WTC11 (cell line): ENCODE measurements around the gene PCED1A. TPM values are rescaled to one million over a fixed set of nuclear protein-coding genes. Genes with fewer than 3 reads are reported as not detected.

Experiments
- ATAC-seq: fragments of 200-7000 bp; cut with Tn5 transposase; 2 replicates; pipeline ENCODE4 v1.10.0; 2021; ENCODE audit warnings: mild to moderate bottlenecking, moderate library complexity
- CTCF ChIA-PET: fragments of 300-600 bp; sonication (Branson Sonifier 250); formaldehyde crosslinking; loops from one replicate; lab custom pipeline; 2021; ENCODE audit warnings: antibody characterized with exemption; lab: Charles Lee
- POLR2A ChIA-PET: fragments of 350-600 bp; sonication (Branson Sonifier 250); formaldehyde crosslinking; loops from one replicate; lab custom pipeline; 2021; ENCODE audit warnings: antibody characterized with exemption; lab: Charles Lee
- DNase-seq: peaks from one replicate; pipeline ENCODE4 v3.0.0; 2021; ENCODE audit warnings: low spot score
- H3K27ac Mint-ChIP-seq: 2 replicates; pipeline ENCODE4 v1.8.0; 2021; ENCODE audit warnings: mixed read lengths
- H3K27me3 Mint-ChIP-seq: 2 replicates; pipeline ENCODE4 v1.8.0; 2021; ENCODE audit warnings: low read depth, mild to moderate bottlenecking, moderate library complexity, mixed read lengths
- H3K36me3 Mint-ChIP-seq: 2 replicates; pipeline ENCODE4 v1.8.0; 2021; ENCODE audit warnings: mixed read lengths
- H3K4me1 Mint-ChIP-seq: 2 replicates; pipeline ENCODE4 v1.8.0; 2022; ENCODE audit warnings: mixed read lengths
- H3K4me3 Mint-ChIP-seq: 2 replicates; pipeline ENCODE4 v1.8.0; 2021; ENCODE audit warnings: mild to moderate bottlenecking, moderate library complexity, mixed read lengths
- H3K9me3 Mint-ChIP-seq: 2 replicates; pipeline ENCODE4 v1.8.0; 2021; ENCODE audit warnings: mixed read lengths
- ATF3 ChIP-seq: sonication (generic); formaldehyde crosslinking; conservative IDR thresholded peaks from 2 replicates; pipeline ENCODE4 v1.8.1; 2022; ENCODE audit warnings: mild to moderate bottlenecking, missing genetic modification reagents
- CTCF ChIP-seq: fragments of 200-600 bp; IDR thresholded peaks from 2 replicates; pipeline ENCODE4 v1.8.0; 2022; ENCODE audit warnings: antibody characterized with exemption
- FOXP1 ChIP-seq: sonication (generic); formaldehyde crosslinking; IDR thresholded peaks from 2 replicates; pipeline ENCODE4 v1.8.0; 2022; ENCODE audit warnings: missing genetic modification reagents, mild to moderate bottlenecking, moderate library complexity, borderline replicate concordance
- HMGXB4 ChIP-seq: sonication (generic); formaldehyde crosslinking; IDR thresholded peaks from 2 replicates; pipeline ENCODE4 v1.8.1; 2023; ENCODE audit warnings: mild to moderate bottlenecking, moderate library complexity, missing genetic modification reagents
- JAZF1 ChIP-seq: fragments of 250-450 bp; sonication (Bioruptor Pico); IDR thresholded peaks from 2 replicates; pipeline ENCODE4 v1.9.0; 2021; ENCODE audit warnings: moderate library complexity, mild to moderate bottlenecking, inconsistent platforms
- MYBL2 ChIP-seq: sonication (generic); formaldehyde crosslinking; IDR thresholded peaks from 2 replicates; pipeline ENCODE4 v1.8.1; 2023; ENCODE audit warnings: mild to moderate bottlenecking, moderate library complexity, missing genetic modification reagents
- NFE2L1 ChIP-seq: sonication (generic); formaldehyde crosslinking; IDR thresholded peaks from 2 replicates; pipeline ENCODE4 v1.8.1; 2023; ENCODE audit warnings: missing genetic modification reagents
- ZNF121 ChIP-seq: sonication (generic); formaldehyde crosslinking; IDR thresholded peaks from 2 replicates; pipeline ENCODE4 v1.8.0; 2023; ENCODE audit warnings: missing genetic modification reagents
- ZNF396 ChIP-seq: fragments of 250-450 bp; sonication (Bioruptor Pico); IDR thresholded peaks from 2 replicates; pipeline ENCODE4 v1.8.0; 2021; ENCODE audit warnings: mild to moderate bottlenecking, moderate library complexity, borderline replicate concordance
- ZNF671 ChIP-seq: fragments of 250-450 bp; sonication (Bioruptor Pico); IDR thresholded peaks from 2 replicates; pipeline ENCODE4 v1.8.0; 2021; ENCODE audit warnings: mild to moderate bottlenecking
- total RNA-seq: library from RNA; stranded (reverse); gene quantifications from 3 replicates; pipeline ENCODE4 v1.2.3, GENCODE V29; 2021
- TF ChIP-seq, protein P1 (sequence below): sonication (generic); formaldehyde crosslinking; IDR thresholded peaks from 2 replicates; pipeline ENCODE4 v1.8.0; 2022; ENCODE audit warnings: mild to moderate bottlenecking, missing genetic modification reagents
- TF ChIP-seq, protein P2 (sequence below): sonication (generic); formaldehyde crosslinking; IDR thresholded peaks from 2 replicates; pipeline ENCODE4 v1.8.1; 2023; ENCODE audit warnings: mild to moderate bottlenecking, missing genetic modification reagents
- TF ChIP-seq, protein P3 (sequence below): sonication (generic); formaldehyde crosslinking; IDR thresholded peaks from 2 replicates; pipeline ENCODE4 v1.8.1; 2022; ENCODE audit warnings: missing genetic modification reagents, borderline replicate concordance
- TF ChIP-seq, protein P4 (sequence below): sonication (generic); formaldehyde crosslinking; IDR thresholded peaks from 2 replicates; pipeline ENCODE4 v1.8.1; 2023; ENCODE audit warnings: mild to moderate bottlenecking, missing genetic modification reagents
- TF ChIP-seq, protein P5 (sequence below): sonication (generic); formaldehyde crosslinking; IDR thresholded peaks from 2 replicates; pipeline ENCODE4 v1.8.0; 2023; ENCODE audit warnings: missing genetic modification reagents, mild to moderate bottlenecking, borderline replicate concordance

The PCED1A gene
- total RNA-seq, 1 experiment from 2014 or later: 19.7 TPM

DNA sequence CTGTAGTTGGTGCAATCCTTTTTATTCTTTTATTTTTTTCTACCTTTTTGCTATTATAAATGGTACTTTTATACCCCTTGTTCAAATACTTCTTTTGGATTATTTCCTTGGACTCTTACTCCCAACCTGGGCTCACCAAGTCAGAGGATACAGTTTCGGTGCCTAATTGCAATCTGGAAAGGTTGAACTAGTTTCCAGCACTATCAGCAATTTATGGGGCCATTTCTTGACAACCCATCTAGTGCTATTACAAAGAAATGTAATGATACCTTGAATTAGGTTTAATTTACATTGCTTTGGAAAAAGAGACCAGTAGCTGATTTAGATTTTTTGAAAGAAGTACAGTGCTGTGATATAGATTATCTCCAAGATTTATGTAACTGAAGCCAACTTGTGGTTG lies 38.1 kb upstream of the PCED1A start (continued):
- no peak for TF ChIP-seq CTCF

DNA sequence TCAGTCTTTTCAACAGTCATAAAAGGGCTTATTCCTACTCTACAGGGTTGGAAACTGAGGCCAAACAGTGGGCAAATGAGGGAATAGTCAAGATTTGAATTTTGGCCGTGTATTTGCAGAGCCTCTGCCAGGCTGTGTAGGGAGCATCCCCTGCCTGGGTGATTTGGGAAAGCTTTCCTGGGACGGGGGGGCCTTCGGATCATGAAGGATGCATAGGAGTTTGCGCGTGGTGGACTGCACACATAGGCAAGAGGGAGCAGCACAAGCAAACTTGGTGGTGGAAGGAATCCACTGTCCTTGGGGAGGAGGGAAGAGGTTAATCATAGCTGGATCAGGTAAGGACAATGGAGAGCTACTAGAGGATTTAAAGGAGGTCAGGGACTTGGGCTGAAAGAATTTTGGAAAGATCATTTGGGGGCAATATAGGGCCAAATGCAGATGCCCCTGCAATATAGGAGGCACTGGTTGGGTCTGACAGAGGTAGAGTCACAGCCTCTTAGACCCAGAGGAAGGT lies 35.3 kb upstream of the PCED1A start:
- Mint-ChIP-seq H3K4me1 (peaks cover 38% of the 10 kb centered on the region), H3K27me3 (peaks cover 17% of the 10 kb centered on the region), H3K4me3 (no peak overlapping the region), H3K36me3 (peaks cover 5% of the 10 kb centered on the region), H3K9me3 (no peaks in the 10 kb centered on the region), H3K27ac (no peak overlapping the region; the same call in 1 of the 2 replicates)
- DNase-seq (no peak), ATAC-seq (no peak)
- no peak for TF ChIP-seq ATF3 (CRISPR knock-in tag)
- TF ChIP-seq, protein P1, sequence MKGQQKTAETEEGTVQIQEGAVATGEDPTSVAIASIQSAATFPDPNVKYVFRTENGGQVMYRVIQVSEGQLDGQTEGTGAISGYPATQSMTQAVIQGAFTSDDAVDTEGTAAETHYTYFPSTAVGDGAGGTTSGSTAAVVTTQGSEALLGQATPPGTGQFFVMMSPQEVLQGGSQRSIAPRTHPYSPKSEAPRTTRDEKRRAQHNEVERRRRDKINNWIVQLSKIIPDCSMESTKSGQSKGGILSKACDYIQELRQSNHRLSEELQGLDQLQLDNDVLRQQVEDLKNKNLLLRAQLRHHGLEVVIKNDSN: no peak
- TF ChIP-seq ZNF121 (CRISPR knock-in tag): no peak
- TF ChIP-seq JAZF1: no peak
- TF ChIP-seq HMGXB4 (CRISPR knock-in tag): no peak
- TF ChIP-seq NFE2L1 (CRISPR knock-in tag): no peak
- no peak for TF ChIP-seq ZNF671
- TF ChIP-seq ZNF396: no peak
- TF ChIP-seq, protein P2, sequence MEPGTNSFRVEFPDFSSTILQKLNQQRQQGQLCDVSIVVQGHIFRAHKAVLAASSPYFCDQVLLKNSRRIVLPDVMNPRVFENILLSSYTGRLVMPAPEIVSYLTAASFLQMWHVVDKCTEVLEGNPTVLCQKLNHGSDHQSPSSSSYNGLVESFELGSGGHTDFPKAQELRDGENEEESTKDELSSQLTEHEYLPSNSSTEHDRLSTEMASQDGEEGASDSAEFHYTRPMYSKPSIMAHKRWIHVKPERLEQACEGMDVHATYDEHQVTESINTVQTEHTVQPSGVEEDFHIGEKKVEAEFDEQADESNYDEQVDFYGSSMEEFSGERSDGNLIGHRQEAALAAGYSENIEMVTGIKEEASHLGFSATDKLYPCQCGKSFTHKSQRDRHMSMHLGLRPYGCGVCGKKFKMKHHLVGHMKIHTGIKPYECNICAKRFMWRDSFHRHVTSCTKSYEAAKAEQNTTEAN (CRISPR knock-in tag): no peak
- TF ChIP-seq, protein P3, sequence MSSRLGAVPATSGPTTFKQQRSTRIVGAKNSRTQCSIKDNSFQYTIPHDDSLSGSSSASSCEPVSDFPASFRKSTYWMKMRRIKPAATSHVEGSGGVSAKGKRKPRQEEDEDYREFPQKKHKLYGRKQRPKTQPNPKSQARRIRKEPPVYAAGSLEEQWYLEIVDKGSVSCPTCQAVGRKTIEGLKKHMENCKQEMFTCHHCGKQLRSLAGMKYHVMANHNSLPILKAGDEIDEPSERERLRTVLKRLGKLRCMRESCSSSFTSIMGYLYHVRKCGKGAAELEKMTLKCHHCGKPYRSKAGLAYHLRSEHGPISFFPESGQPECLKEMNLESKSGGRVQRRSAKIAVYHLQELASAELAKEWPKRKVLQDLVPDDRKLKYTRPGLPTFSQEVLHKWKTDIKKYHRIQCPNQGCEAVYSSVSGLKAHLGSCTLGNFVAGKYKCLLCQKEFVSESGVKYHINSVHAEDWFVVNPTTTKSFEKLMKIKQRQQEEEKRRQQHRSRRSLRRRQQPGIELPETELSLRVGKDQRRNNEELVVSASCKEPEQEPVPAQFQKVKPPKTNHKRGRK (CRISPR knock-in tag): no peak
- POLR2A ChIA-PET: no interaction called here
- CTCF ChIA-PET: no interaction called here

DNA sequence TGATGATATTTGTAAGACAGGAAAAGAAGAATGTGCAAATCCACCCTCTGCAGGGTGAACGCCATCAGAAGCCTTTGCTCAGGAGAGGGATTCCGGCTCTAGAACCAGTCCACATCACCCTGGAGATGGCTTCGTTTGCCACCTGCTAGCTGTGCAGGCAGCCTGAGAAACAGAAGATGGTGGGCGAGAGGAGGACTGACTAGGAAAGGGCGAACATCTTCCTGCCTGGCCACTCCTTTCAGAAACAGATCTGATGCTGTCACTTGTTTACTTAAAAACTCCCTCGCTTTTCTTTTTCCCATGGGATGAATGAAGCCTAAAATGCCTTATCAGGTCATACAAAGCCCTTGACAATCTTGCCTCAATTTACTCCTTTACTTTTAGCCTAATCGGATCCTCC lies 34.0 kb upstream of the PCED1A start:
- no peak for ATAC-seq
- peak overlapping the region; percentile 39 for H3K27ac Mint-ChIP-seq
- CTCF ChIA-PET: no interaction called here
- TF ChIP-seq, protein P4, sequence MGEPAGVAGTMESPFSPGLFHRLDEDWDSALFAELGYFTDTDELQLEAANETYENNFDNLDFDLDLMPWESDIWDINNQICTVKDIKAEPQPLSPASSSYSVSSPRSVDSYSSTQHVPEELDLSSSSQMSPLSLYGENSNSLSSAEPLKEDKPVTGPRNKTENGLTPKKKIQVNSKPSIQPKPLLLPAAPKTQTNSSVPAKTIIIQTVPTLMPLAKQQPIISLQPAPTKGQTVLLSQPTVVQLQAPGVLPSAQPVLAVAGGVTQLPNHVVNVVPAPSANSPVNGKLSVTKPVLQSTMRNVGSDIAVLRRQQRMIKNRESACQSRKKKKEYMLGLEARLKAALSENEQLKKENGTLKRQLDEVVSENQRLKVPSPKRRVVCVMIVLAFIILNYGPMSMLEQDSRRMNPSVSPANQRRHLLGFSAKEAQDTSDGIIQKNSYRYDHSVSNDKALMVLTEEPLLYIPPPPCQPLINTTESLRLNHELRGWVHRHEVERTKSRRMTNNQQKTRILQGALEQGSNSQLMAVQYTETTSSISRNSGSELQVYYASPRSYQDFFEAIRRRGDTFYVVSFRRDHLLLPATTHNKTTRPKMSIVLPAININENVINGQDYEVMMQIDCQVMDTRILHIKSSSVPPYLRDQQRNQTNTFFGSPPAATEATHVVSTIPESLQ (CRISPR knock-in tag): no peak
- TF ChIP-seq HMGXB4 (CRISPR knock-in tag) (no peak), MYBL2 (CRISPR knock-in tag) (no peak), FOXP1 (no peak), ZNF671 (no peak)
- TF ChIP-seq, protein P5, sequence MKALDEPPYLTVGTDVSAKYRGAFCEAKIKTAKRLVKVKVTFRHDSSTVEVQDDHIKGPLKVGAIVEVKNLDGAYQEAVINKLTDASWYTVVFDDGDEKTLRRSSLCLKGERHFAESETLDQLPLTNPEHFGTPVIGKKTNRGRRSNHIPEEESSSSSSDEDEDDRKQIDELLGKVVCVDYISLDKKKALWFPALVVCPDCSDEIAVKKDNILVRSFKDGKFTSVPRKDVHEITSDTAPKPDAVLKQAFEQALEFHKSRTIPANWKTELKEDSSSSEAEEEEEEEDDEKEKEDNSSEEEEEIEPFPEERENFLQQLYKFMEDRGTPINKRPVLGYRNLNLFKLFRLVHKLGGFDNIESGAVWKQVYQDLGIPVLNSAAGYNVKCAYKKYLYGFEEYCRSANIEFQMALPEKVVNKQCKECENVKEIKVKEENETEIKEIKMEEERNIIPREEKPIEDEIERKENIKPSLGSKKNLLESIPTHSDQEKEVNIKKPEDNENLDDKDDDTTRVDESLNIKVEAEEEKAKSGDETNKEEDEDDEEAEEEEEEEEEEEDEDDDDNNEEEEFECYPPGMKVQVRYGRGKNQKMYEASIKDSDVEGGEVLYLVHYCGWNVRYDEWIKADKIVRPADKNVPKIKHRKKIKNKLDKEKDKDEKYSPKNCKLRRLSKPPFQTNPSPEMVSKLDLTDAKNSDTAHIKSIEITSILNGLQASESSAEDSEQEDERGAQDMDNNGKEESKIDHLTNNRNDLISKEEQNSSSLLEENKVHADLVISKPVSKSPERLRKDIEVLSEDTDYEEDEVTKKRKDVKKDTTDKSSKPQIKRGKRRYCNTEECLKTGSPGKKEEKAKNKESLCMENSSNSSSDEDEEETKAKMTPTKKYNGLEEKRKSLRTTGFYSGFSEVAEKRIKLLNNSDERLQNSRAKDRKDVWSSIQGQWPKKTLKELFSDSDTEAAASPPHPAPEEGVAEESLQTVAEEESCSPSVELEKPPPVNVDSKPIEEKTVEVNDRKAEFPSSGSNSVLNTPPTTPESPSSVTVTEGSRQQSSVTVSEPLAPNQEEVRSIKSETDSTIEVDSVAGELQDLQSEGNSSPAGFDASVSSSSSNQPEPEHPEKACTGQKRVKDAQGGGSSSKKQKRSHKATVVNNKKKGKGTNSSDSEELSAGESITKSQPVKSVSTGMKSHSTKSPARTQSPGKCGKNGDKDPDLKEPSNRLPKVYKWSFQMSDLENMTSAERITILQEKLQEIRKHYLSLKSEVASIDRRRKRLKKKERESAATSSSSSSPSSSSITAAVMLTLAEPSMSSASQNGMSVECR (CRISPR knock-in tag): no peak

More for the DNA sequence above, 34.0 kb upstream of the PCED1A start:
- Mint-ChIP-seq H3K9me3 (no peaks in the 10 kb centered on the region), H3K4me3 (peak overlapping the region; percentile 90), H3K4me1 (peaks cover 39% of the 10 kb centered on the region), H3K27me3 (peaks cover 21% of the 10 kb centered on the region), H3K36me3 (peaks cover 5% of the 10 kb centered on the region)
- POLR2A ChIA-PET: no interaction called here
- DNase-seq: no peak
